H1 (cell line): ENCODE measurements around the gene OR6C70. TPM values are rescaled to one million over a fixed set of nuclear protein-coding genes. Genes with fewer than 3 reads are reported as not detected.

Source experiments
- BCL11A ChIP-seq, 2 experiments: IDR thresholded peaks; one replicate each; pipeline ENCODE4 v1.6.1; 2011; ENCODE audit warnings: low read depth in 2 of 2, low read length in 2 of 2, mild to moderate bottlenecking in 2 of 2
- EZH2 ChIP-seq: fragments of 200-600 bp; sonication (generic); IDR thresholded peaks from 2 replicates; pipeline ENCODE4 v1.7.1; 2012; ENCODE audit warnings: low read depth, mild to moderate bottlenecking, moderate library complexity, low read length, inconsistent platforms; ENCODE audit not compliant: severe bottlenecking
- GTF2F1 ChIP-seq: IDR thresholded peaks from 2 replicates; pipeline ENCODE4 v1.6.1; 2012; ENCODE audit warnings: low read depth, low read length, improper control_type of control experiment, borderline replicate concordance
- JUND ChIP-seq: IDR thresholded peaks from 2 replicates; pipeline ENCODE4 v1.6.1; 2011; ENCODE audit warnings: mild to moderate bottlenecking, improper control_type of control experiment, low read length
- MAFK ChIP-seq: IDR thresholded peaks from 2 replicates; pipeline ENCODE4 v1.6.1; 2012; ENCODE audit warnings: low read depth, mild to moderate bottlenecking, improper control_type of control experiment, low read length
- TCF12 ChIP-seq: IDR thresholded peaks from 2 replicates; pipeline ENCODE4 v1.6.1; 2011; ENCODE audit warnings: low read depth, mild to moderate bottlenecking, low read length
- TEAD4 ChIP-seq: IDR thresholded peaks from 2 replicates; pipeline ENCODE4 v1.6.1; 2012; ENCODE audit warnings: low read depth, low read length, inconsistent platforms, mixed read lengths
- polyA plus RNA-seq, 7 experiments: library from polyadenylated mRNA; depleted of rRNA in 3 of 7; stranded (reverse) in 5 of 7; unstranded in 2 of 7; fragments of >200 nt in 5 of 7; fragments of 200-250 nt in 2 of 7; gene quantifications; 1 replicate in 5 of 7; 2 replicates in 1 of 7; 4 replicates in 1 of 7; pipeline versions ENCODE4 v1.2.1 to v1.2.3, GENCODE V29; 2011 to 2013; ENCODE audit warnings: missing spikeins in 2 of 7, mixed read lengths in 2 of 7
- total RNA-seq: library from RNA; stranded (reverse); fragmentation: NEBNext Ultra II Directional; extraction: Animal tissue kit (Norgen Biotek cat#: 25700); gene quantifications from 2 replicates; pipeline ENCODE4 v1.2.1, GENCODE V29; 2021

The OR6C70 gene
- total and polyA plus RNA-seq, 2 of the 8 experiments (the other 6 are each of a cell fraction or from before 2014, with no cell fraction given) = not detected

GRCh38 chr12:55448825-55449224, 21.1 kb downstream of the OR6C70 start (continued):
- TF ChIP-seq MAFK = no peak
- TF ChIP-seq BCL11A (IDR thresholded peaks at IDR 0.05; ENCODE audit: low read depth in 2 of 2, low read length in 2 of 2) = no peak
- TF ChIP-seq TCF12 = no peak
- no peak for TF ChIP-seq JUND
- no peak for TF ChIP-seq EZH2
- no peak for TF ChIP-seq GTF2F1
- no peak for TF ChIP-seq TEAD4
